ENCODE results near the gene JPT2.
A peak's percentile ranks its signal among the peaks of the same experiment; 100 is the strongest.

Gene JPT2

GRCh38 chr16:1651094-1651973 lies 26.7 kb upstream of the JPT2 start:
- no peak for TF ChIP-seq CTCF (conservative IDR thresholded peaks at IDR 0.05; ENCODE audit: low read depth, low read length)
- DNase-seq (ENCODE audit: low read depth): peak; percentile 20
- no peak overlapping the region for H3K4me3 ChIP-seq (ENCODE audit: low read depth, low read length)

DNA sequence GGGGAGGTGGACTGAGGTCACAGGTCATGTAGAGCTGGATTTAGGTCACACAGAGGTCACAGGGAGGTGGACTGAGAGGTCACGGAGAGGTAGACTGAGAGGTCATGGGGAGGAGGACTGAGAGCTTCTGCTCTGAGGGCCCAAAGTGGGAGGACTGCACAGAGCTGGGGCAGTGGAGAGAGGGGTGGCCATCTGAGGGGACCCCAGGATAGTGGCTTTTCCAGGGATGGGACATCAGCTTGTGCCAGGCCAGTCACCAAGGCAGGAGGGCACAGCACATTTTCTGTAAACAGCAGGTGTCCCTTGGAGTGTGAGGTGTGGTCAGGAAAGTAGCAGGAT lies 26.1 kb upstream of the JPT2 start:
- H3K4me3 ChIP-seq (ENCODE audit: low read depth, low read length): no peak overlapping the region
- TF ChIP-seq CTCF (conservative IDR thresholded peaks at IDR 0.05; ENCODE audit: low read depth, low read length): no peak
- no peak for DNase-seq (ENCODE audit: low read depth)

DNA sequence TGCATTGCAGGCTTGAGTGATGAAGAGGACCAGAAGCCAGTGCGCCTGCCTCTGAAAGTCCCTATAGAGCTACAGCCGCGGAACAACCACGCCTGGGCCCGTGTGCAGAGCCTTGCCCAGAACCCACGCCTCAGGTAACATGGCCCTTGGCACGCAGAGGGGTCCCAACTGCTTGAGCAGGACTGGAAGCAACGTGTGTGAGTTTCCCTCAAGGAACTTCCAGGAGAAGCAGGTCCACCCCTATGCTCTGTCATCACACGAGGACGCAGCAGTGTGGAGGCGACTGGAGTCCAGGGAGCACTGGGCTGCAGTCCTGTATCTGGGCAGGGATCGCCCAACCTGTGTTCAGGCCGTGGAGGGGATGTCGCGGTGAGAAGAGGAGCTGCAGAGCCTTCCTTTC lies 25.1 kb upstream of the JPT2 start:
- H3K4me3 ChIP-seq (ENCODE audit: low read depth, low read length): no peak overlapping the region
- no peak for DNase-seq (ENCODE audit: low read depth)
- TF ChIP-seq CTCF (conservative IDR thresholded peaks at IDR 0.05; ENCODE audit: low read depth, low read length): no peak

- no peak for DNase-seq (ENCODE audit: low read depth)
- no peak overlapping the region for H3K4me3 ChIP-seq (ENCODE audit: low read depth, low read length)
- TF ChIP-seq CTCF (conservative IDR thresholded peaks at IDR 0.05; ENCODE audit: low read depth, low read length): no peak
These were observed 23.4 kb upstream of the JPT2 start for GRCh38 chr16:1654505-1655268.

GRCh38 chr16:1655269-1655807 lies 22.7 kb upstream of the JPT2 start:
- TF ChIP-seq CTCF (conservative IDR thresholded peaks at IDR 0.05; ENCODE audit: low read depth, low read length): no peak
- no peak for DNase-seq (ENCODE audit: low read depth)
- no peak overlapping the region for H3K4me3 ChIP-seq (ENCODE audit: low read depth, low read length)

DNA sequence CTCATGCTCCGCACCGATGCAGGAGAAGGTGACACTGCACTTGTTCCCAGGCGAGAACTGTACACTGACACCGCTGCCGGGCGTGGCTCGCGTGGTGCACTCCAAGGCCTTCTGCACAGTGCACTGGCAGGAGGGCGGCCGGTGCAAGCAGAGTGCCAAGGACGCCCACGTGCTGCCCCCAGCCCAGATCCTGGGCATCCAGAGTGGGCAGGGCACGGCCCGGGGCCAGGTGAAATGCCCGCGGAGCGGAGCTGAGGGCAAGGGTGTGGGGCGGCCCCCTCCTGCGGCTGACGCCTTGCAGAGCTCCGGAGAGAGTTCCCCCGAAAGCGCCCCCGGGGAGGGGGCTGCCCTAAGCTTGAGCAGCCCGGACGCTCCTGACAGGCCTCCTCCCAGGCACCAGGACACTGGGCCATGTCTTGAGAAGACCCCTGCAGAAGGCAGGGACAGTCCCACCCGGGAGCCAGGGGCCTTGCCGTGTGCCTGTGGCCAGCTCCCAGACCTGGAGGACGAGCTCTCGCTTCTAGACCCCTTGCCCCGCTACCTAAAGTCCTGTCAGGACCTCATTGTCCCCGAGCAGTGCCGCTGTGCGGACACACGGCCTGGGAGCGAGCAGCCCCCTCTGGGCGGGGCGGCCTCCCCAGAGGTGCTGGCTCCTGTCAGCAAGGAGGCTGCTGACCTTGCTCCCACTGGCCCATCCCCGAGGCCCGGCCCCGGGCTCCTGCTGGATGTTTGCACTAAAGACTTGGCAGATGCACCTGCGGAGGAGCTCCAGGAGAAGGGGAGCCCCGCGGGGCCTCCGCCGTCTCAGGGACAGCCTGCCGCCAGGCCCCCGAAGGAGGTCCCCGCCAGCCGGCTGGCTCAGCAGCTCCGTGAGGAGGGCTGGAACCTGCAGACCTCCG lies 21.9 kb upstream of the JPT2 start:
- DNase-seq (ENCODE audit: low read depth): no peak

More for the DNA sequence above, 21.9 kb upstream of the JPT2 start:
- TF ChIP-seq CTCF (conservative IDR thresholded peaks at IDR 0.05; ENCODE audit: low read depth, low read length): no peak
- no peak overlapping the region for H3K4me3 ChIP-seq (ENCODE audit: low read depth, low read length)

Data from choroid plexus epithelial cell (primary cell).